RWPE2 (cell line): ENCODE data around the gene ACOT13.

Experiments used
- ATAC-seq: fragments of 200-7000 bp; cut with Tn5 transposase; 3 replicates; pipeline ENCODE4 v1.9.1; 2021; ENCODE audit warnings: low read depth
- DNase-seq: peaks from one replicate; pipeline ENCODE4 v3.0.0-alpha.2; 2020; ENCODE audit warnings: low spot score
- H3K27ac ChIP-seq: fragments of 450-650 bp; 2 replicates; pipeline ENCODE4 v1.5.1; 2017; ENCODE audit warnings: mild to moderate bottlenecking; ENCODE audit not compliant: poor library complexity, severe bottlenecking
- H3K27me3 ChIP-seq: fragments of 250-450 bp; sonication (Bioruptor Pico); 2 replicates; pipeline ENCODE4 v1.5.1; 2021; ENCODE audit warnings: mild to moderate bottlenecking, moderate library complexity; ENCODE audit not compliant: insufficient read depth, poor library complexity, severe bottlenecking
- H3K36me3 ChIP-seq: fragments of 250-450 bp; sonication (Bioruptor Pico); 2 replicates; pipeline ENCODE4 v1.5.1; 2020; ENCODE audit warnings: low read depth, mild to moderate bottlenecking, moderate library complexity
- H3K4me1 ChIP-seq: fragments of 250-450 bp; sonication (Bioruptor Pico); 2 replicates; pipeline ENCODE4 v1.5.1; 2021; ENCODE audit warnings: mild to moderate bottlenecking, moderate library complexity; ENCODE audit not compliant: insufficient read depth, poor library complexity, severe bottlenecking
- H3K4me3 ChIP-seq: fragments of 250-450 bp; sonication (Bioruptor Pico); 2 replicates; pipeline ENCODE4 v1.5.1; 2021; ENCODE audit warnings: mild to moderate bottlenecking, moderate library complexity; ENCODE audit not compliant: severe bottlenecking
- H3K9me3 ChIP-seq: fragments of 250-450 bp; sonication (Bioruptor Pico); 2 replicates; pipeline ENCODE4 v1.5.1; 2021; ENCODE audit warnings: mild to moderate bottlenecking, moderate library complexity; ENCODE audit not compliant: severe bottlenecking
- TF ChIP-seq, protein P1 (sequence below): fragments of 450-650 bp; IDR thresholded peaks from one replicate; pipeline ENCODE4 v1.5.1; 2017; ENCODE audit warnings: mild to moderate bottlenecking, moderate library complexity; ENCODE audit not compliant: poor library complexity, severe bottlenecking

Gene ACOT13

DNA sequence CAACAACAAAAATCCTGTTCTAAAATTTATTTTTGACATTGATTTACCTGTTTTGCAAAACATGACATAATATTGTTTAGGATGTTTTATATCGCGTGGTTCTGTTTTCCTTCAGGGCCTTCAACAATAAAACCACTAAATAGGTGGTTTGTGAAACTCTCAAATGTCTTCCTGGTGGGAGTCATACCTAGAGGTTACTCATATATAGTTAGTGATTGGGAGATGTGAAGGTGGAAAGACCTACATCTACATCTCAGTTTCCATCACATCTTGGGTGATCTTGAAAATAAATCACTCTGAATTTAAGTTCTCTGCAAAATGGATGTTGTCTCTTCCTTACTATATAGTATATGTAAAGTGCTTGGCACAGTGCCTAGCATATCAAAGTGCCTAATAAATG, 29.2 kb downstream of the ACOT13 start:
- DNase-seq, result no peak
- H3K36me3 ChIP-seq, result peaks cover 21% of the 10 kb centered on the region
- TF ChIP-seq, protein P1, sequence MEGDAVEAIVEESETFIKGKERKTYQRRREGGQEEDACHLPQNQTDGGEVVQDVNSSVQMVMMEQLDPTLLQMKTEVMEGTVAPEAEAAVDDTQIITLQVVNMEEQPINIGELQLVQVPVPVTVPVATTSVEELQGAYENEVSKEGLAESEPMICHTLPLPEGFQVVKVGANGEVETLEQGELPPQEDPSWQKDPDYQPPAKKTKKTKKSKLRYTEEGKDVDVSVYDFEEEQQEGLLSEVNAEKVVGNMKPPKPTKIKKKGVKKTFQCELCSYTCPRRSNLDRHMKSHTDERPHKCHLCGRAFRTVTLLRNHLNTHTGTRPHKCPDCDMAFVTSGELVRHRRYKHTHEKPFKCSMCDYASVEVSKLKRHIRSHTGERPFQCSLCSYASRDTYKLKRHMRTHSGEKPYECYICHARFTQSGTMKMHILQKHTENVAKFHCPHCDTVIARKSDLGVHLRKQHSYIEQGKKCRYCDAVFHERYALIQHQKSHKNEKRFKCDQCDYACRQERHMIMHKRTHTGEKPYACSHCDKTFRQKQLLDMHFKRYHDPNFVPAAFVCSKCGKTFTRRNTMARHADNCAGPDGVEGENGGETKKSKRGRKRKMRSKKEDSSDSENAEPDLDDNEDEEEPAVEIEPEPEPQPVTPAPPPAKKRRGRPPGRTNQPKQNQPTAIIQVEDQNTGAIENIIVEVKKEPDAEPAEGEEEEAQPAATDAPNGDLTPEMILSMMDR, result no peak
- H3K9me3 ChIP-seq, result no peaks in the 10 kb centered on the region
- H3K27ac ChIP-seq, result no peak overlapping the region
- H3K4me3 ChIP-seq, result no peak overlapping the region
- no peak for ATAC-seq
- H3K27me3 ChIP-seq, result no peaks in the 10 kb centered on the region
- no peaks in the 10 kb centered on the region for H3K4me1 ChIP-seq

DNA sequence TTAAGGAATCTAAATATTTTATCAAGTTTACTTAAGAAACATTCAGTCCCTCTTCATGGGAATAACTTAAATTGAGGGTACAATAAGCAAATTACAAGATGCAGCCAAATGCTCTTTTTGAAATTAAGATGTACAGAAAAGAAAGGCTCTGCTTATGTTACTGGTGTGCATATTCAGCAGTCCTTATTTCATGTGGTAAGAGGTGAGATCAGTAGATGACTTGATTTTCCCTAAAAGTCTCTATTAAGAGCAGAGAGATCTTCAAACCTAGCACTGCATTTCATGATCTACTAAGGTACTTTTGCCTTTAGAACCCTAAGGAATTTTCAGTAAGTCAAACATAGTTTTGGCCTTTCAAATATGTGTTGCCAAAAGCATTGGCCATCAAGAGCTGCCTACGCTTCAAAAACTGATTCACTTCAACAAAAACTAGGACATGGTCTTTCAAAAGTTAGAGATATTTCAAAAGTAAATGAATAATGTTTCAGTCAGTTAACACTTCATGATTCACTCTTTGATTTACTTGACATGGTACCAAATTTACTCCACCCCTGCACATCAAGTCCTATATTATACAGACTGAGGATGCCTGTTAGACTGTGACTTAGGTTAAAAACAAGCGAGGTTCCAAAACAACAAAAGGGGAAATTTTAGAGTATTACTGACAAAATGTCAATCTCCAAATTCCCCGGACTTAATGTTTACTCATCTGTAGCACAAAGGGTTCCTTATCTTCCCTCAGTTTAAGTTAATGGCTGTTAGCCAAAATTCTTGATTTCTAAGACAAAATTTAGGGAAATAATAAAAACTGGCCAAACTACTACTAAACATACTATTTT, 32.9 kb downstream of the ACOT13 start:
- no peak for ATAC-seq
- peaks cover 40% of the 10 kb centered on the region for H3K36me3 ChIP-seq
- no peak overlapping the region for H3K4me3 ChIP-seq
- no peaks in the 10 kb centered on the region for H3K4me1 ChIP-seq
- TF ChIP-seq, protein P1, result no peak
- no peak for DNase-seq
- H3K27ac ChIP-seq, result no peak overlapping the region
- H3K9me3 ChIP-seq, result no peaks in the 10 kb centered on the region
- no peaks in the 10 kb centered on the region for H3K27me3 ChIP-seq

DNA sequence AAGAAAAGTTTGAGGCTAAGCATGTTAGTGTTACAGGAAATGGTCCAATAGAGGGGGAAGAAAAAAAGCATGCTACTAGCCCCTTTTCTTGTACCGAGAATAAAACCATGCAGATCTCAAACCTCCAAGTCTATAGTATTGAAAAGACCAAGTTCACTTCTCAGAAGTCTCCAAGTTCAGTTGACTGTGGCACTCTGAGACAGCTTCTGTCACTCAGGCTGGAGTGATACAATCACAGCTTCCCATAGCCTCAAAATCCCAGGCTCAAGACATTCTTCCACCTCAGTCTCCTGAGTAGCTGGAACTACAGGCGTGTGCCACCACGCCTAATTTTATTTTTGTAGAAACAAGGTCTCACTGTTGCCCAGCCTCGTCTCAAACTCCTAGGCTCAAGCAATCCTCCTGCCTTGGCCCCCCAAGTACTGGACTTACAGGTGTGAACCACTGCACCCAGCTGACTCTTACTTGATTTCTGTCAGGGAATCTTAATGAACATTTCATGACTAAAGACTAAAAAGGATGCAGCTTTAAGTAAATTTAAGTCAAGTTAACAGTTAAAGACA, 35.9 kb downstream of the ACOT13 start:
- DNase-seq (no peak), ATAC-seq (peak; percentile 22; the same call in 1 of the 3 replicates)
- Histone ChIP-seq H3K27me3 (no peaks in the 10 kb centered on the region), H3K4me3 (no peak overlapping the region), H3K27ac (no peak overlapping the region), H3K9me3 (no peaks in the 10 kb centered on the region), H3K4me1 (no peaks in the 10 kb centered on the region), H3K36me3 (peaks cover 71% of the 10 kb centered on the region)
- TF ChIP-seq, protein P1, result no peak

DNA sequence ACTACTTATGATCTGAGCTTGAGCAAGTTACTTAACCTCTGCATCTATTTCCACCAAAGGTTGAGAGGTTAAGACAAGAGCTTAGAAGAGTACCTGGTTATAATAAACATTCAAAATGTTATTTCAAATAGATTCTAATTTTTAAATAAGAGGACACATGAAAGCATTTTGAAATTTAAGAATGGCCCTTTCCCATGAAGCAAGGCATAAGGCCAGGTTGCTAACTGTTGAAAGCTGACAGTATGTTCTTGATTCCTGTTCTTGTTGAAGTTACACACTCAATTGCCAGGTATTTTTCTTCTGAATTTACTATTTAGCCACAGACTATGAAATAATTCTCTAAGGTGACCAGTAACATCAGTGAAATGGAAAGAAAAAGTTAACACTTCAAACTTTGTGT, 37.6 kb downstream of the ACOT13 start:
- no peak for ATAC-seq
- Histone ChIP-seq H3K27ac (no peak overlapping the region), H3K4me1 (no peaks in the 10 kb centered on the region), H3K4me3 (no peak overlapping the region), H3K9me3 (no peaks in the 10 kb centered on the region), H3K36me3 (peaks cover 77% of the 10 kb centered on the region), H3K27me3 (no peaks in the 10 kb centered on the region)
- no peak for DNase-seq
- TF ChIP-seq, protein P1, result no peak

DNA sequence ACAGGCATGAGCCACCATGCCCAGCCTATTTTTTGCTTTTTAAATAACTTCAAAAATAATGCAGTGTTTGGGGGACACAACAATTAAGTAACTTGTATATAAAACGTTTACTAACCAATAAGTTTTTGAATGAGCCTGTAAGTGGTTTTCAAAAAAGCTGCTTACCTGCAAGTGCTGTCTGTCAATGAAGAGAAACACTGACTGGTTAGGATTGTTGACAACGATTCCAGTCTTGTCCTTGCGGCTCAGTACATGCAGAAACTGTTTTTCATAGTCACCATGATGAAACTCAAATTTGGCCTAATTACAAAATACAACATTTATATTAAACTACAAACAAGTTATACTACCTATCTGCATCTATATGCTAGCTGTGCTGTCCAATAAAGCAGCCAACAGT, 41.7 kb downstream of the ACOT13 start:
- Histone ChIP-seq H3K4me1 (peaks cover 4% of the 10 kb centered on the region), H3K4me3 (no peak overlapping the region), H3K27ac (no peak overlapping the region), H3K9me3 (no peaks in the 10 kb centered on the region), H3K36me3 (peaks cover 100% of the 10 kb centered on the region), H3K27me3 (no peaks in the 10 kb centered on the region)
- no peak for DNase-seq
- ATAC-seq, result no peak
- TF ChIP-seq, protein P1, result no peak
